Measurements from ENCODE around the gene SEMA7A.
A peak's percentile ranks its signal among the peaks of the same experiment; 100 is the strongest.
"Not testable (repeated sequence)": the region's sequence is repeated elsewhere in the genome, so short reads cannot be mapped to it uniquely, and the experiment has no call there.

Gene SEMA7A

DNA sequence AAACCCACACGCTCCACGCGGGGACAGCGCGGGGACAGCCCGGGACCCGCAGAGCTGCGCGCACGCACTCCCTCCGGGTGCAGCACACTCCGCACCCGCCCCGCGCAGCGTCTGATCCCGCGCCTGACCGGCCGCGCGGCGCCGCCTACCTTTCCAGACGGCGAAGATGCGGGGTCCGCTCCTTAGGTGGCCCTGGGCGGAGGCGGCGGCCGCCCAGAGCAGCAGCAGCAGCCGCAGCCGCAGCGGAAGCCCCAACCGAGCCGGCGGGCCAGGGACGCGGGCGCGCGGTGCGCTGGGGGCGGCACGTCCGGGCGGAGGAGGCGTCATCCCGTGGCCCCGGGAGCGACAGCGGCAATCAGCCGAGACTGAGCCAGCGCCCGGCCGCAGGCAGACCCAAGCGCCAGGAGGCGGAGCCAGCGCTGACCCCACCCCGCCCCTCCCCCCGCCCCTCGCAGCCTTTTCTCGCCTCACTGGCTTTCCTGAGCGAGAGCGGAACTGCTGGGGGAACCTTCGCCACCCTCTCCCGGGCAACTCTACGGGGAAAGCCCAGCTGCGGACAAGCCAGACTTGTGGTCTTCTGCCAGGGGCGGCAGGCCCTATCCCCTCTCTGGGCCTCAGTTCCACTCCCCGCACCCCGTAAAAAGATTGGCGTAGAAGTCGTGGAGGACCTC lies at the start of gene SEMA7A:
Gene SEMA7A (minus strand): TSS at position 367 of the 671 bp plus-strand sequence. CDS start 40 bp downstream, at position 327.
- peak; percentile 69 for DNase-seq

GRCh38 chr15:74482661-74483060 lies 48.9 kb upstream of the SEMA7A start:
- DNase-seq: no peak

- DNase-seq: not testable (repeated sequence)
These were observed 46.6 kb upstream of the SEMA7A start for GRCh38 chr15:74480364-74480763.

DNA sequence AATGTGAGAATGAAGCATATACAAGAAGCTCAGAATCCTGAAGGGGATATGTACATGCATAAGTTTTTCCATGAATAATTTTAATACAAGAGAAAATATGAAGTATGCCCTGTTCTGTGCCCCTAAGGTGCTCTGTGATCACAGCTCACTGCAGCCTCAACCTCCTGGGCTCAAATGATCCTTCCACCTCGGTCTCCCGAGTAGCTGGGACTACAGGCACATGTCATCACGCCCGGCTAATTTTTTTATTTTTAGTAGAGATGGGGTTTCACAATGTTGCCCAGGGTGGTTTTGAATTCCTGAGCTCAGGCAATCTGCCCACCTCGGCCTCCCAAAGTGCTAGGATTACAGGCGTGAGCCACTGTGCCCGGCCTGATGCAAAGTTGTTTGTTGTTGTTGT lies 37.9 kb upstream of the SEMA7A start:
- not testable (repeated sequence) for DNase-seq

DNA sequence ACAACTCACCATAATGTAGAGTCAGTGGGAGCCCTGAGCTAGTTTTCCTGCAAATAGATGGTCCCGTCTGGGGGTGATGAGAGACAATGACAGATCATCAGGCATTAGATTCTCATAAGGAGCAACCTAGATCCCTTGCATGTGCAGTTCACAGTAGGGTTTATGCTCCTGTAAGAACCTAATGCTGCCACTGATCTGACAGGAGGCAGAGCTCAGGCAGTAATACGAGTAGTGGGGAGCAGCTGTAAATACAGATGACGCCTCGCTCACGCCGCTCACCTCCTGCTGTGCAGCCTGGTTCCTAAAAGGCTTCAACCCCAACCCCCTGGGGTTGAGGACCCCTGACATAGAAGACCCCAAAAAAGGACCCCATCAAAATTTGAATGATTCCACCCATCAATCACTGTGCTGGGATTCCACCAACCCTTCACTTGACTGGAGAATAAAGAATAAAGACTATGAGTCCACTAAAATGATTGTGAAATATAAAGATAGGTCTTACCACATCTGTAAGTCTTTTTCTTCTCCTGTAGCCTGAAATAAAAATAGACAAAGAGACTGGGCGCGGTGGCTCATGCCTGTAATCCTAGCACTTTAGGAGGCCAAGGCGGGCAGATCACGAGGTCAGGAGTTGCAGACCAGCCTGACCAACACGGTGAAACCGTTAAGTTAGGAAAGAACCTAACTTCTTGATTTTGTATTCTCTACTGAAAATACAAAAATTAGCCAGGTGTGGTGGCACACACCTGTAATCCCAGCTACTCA lies 37.1 kb upstream of the SEMA7A start:
- DNase-seq: no peak

DNA sequence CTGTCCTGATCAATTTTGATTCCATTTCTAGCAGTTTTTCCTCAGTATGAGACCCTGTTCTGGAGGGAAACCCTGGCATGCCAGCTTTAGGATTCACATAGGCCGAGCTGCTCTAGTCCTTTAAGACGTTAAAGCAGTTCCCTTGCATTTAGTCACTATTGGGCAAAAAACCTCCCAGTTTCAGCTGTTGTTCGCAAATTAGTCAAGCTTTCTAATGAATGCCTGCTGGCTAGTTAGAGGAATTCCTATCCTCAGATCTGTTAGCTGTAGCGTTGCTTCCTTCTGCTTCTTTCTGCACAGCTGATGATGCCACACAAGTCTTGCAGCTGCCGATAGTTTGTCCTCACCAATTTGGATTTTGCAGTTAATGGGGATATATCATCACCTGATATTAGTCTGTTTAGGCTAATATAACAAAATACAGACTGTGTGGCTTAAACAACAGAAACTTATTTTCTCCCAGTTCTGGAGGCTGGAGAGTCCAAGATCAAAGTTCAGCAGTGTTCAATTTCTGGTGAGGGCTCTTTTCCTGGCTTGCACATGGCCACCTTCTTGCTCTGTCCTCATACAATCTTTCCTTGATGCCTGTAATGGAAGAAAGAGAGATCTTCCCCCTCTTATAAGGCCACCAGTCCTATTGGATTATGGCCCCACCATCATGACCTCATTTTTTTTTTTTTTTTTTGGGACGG lies 34.7 kb upstream of the SEMA7A start:
- no peak for DNase-seq

DNA sequence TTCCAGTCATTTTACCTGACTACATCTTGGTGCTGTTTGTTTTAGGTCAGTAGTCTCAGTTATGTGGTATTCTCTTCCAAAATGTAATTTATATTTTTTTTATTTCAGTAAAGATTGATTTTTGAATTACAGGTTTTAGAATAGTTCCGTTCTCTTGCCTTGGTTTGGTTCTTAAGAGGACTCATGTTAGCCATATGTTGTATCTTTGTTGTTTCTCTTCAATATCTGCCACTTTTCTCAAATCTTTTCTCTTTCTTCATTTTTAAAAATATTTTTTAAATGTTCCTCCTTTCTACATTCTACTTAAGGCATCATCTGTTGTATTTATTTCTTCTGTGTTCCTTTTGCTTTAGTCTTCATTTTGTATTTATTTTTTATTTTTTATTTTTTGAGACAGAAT lies 32.8 kb upstream of the SEMA7A start:
- no peak for DNase-seq

DNA sequence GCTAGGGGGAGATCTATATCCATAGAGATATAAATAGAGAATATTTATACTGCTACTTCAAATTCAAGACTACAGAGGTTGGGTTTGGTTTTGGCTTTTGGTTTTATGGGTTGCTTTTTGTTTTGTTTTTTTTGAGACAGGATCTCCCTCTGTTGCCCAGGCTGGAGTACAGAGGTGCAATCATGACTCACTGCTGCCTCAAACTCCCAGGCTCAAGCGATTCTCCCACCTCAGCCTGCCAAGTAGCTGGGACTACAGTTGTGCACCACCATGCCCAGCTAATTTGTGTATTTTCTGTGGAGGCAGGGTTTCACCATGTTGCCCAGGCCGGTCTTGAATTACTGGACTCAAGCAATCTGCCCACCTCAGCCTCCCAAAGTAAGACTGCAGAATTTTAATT lies 31.1 kb upstream of the SEMA7A start:
- no peak for DNase-seq

GRCh38 chr15:74464216-74464615 lies 30.5 kb upstream of the SEMA7A start:
- no peak for DNase-seq

- no peak for DNase-seq
These were observed 29.9 kb upstream of the SEMA7A start for GRCh38 chr15:74463634-74464033.

DNA sequence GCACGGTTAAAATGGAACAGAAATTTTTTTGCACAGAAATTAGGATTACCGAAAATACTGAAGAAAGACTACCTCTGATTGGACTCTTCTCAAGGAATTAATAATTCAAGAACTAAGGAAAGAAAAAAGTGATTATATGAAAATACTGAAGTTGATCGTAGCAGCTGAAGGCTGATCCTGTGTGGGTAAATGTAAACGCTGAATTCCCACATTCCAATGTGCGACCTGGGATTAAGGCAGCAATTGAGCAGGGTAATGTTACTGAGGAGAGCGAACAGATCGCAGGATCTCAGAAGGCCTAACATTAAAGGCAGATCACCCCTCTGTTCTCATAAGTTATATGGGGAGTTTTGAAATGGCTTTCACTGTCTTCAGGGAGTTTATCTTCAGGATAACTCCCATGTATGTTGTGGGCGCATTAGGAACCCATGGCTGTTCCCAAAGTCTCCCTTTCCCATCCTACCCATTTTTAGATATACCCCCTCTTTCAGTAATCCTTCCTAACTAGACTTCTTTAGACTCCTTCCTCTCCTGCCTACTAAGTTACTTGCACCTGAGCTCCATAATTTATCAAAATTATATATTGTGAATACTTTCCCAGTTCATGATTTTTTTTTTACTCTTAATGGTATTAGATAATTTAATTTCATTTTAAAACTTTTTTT lies 28.2 kb upstream of the SEMA7A start:
- DNase-seq: no peak

DNA sequence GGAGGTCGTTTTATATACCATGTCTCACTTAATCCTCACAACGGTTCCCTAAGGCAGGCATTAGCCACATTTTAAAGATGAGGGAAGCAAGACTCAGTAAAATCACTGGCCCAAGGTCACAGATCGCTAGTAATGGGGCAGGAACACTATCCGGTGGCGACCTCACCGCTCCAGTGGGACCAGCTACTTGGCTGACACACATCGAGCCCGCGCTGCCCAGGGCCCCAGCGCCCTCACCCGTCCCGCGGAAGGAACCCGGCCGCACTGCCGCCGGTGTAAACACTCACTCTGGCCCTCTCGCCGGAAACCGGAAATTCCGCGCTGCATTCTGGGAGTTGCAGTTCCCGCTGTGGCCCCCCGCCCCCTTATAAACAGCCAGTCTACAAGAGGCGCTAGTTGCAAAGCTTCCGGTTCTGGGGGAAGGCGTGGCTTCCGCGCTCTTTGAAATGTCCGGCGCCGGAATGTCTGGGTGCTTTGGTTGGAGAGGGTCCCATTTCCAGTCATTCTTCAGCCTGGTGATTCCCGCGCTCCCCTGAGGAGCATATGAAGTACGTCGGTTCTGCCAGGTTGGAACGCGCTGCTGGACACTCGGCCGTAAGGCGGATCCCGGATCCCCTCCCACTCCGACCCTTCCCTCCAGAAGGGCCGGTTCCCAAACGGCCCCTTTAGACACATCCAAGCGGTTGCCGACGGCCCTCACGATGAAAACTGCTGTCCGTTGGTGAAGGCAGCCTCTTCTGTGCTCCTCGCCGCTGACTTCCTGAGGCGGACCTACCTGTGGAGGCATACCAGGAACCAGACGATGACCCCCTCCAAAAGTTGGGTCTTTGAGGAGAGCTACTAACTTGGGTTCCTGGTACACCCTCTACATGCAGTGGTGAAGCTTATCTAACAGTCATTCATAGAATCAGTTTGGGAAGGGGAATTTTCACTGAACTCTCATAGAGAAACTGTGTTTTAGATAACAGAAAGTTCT lies 27.4 kb upstream of the SEMA7A start, which contains the start of gene UBL7:
Gene UBL7 (minus strand): TSS at position 290 of the 976 bp plus-strand sequence. CDS start 2,293 bp downstream, outside the sequence.
- DNase-seq: peak; percentile 99

DNA sequence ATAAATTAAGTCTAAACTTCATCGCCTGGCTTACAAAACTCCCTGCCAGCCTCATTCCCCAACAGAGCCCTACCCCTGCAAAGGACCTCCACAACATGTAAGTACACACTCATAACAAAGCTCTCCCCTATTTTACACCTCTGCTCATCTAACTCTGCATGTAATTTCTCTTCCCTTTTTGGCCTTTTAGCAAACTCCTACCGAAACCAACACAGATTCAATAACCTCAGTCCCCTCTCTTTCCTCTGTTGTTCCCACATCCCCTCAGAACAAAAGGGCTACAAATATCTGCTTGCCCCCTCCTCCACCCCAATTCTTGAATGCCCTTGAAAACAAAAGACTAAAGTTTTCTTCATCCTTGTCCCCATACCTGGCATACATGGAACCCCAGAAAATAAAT lies 26.5 kb upstream of the SEMA7A start:
- DNase-seq: no peak

- DNase-seq: not testable (repeated sequence)
These were observed 26.0 kb upstream of the SEMA7A start for GRCh38 chr15:74459798-74460197.

- no peak for DNase-seq
These were observed 24.7 kb upstream of the SEMA7A start for GRCh38 chr15:74458473-74458872.

DNA sequence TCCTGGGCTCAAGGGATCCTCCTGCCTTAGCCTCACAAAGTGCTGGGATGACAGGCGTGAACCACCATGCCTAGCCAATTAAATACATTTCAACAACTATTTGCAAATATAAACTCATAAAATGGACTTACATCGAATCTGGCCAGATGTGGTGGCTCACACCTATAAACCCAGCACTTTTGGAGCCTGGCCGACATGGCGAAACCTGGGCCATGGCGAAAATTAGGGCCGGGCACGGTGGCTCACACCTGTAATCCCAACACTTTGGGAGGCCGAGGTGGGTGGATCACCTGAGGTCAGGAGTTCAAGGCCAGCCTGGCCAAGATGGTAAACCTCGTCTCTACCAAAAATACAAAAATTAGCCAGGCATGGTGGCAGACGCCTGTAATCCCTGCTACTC lies 23.3 kb upstream of the SEMA7A start:
- DNase-seq: not testable (repeated sequence)

DNA sequence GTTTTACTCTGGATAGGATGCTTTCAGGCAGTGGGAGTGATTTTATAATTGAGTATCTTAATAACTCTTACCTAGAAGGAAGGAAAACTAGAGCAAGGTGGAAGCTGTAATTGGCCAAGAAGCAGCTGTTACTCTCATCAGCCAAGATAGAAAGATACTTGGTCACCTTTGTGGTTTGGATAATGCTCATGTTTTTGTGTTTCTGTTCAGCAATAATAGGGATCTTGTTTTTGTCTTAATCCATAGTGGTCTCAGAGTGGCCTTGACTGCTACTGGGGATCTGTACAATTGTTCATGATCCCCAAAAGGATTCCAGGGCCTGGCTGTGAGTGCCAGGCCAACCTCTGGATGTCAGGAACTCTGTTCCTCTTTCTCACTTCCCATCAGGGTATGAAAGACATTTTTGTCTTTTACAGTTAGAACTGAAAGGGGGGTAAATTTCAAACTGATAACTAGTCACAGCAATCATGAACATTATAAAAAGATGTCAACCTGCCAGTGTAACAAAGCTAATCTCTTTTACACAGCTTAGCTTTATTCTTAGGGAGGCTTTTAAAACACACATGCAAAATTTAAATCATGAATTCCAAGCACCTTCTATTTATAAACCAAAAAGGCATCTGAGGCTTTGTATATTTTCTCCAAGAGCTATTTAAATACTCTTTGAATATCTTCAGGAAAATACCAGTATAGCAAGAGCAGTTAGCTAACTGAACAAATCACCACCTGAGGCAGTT lies 21.2 kb upstream of the SEMA7A start:
- no peak for DNase-seq

DNA sequence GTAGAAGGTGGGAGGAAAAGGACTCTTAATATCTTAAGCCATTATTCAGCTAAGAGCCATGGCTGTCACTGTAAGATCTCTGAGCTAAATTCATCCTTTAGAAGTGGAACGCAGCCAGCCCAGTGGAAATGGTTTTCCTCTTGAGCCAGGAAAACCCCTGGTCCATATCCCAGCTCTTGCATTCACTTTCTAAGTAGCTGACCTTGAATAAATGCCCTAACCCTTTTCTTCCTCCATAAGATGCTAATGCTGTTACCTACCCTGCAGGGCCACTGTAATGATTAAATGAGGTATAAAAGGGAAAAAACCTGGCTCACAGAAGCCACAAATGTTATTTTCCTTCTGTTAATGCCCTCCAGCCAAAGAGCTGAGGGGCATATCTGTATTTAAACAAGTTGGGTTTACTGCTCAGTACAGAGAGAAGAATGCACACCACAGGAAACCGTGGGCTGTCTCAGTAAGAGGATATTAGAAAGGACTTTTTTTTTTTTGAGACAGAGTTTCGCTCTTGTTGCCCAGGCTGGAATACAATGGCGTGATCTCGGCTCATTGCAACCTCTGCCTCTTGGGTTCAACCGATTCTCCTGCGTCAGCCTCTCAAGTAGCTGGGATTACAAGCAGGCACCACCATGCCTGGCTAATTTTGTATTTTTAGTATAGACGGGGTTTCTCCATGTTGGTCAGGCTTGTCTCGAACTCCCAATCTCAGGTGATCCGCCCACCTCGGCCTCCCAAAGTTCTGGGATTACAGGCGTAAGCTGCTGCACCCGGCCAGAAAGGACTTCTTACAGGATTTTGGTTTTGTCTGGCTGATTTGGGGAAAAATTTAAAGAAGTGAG lies 20.4 kb upstream of the SEMA7A start:
- DNase-seq: no peak

DNA sequence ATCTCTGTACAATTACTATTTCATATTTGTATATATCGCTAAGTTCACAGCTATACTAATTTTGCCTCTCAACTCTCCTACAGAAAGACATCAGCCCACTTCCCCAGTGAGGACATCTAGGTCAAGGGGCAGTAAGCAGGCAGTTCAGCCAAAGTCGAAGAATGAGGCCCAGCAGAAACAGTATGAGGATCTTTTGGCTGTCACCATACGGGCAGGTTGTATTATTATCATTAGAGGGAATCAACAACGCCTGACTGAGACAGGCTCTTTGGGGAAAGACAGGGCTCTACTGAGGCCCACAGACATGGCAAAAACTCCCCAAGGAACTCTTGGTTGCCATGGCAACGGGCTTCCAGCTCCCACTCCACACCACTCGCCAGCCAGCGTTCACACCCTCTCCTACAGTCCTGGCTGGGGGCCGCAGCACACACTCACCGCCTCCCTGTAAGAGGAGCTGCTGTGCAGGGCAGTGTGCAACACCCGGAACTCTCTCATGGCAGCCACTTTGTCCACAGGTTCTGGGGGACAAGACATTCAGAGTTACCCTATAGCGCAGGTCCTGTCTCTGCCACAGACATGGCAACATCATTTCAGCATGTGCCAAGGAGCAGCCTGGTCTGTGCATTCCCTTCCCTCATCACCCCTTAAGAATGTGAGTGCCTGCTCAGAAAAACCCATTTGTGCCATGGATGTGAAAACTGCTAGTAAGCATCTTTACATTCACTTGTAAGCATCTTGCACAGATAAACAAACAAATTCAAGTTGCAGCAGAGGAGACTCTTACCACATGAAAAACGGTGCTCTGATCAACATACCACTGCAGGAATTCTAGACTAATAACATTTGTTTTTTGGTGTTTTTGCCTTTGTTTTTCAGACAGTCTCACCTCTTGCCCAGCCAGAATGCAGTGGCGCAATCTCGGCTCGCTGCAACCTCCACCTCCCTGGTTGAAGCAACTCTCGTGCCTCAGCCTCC lies 18.4 kb upstream of the SEMA7A start:
- no peak for DNase-seq

All from NCI-H2171 (cell line).